NCI-H510A treated with DMSO at 0.1 percent for 48 hours (cell line): ENCODE data around the gene CST8.
A peak's percentile ranks its signal among the peaks of the same experiment; 100 is the strongest.
"Not testable (repeated sequence)": the region's sequence is repeated elsewhere in the genome, so short reads cannot be mapped to it uniquely, and the experiment has no call there.

Experiments used
- DNase-seq: peaks from one replicate; lab custom pipeline; 2025; lab: John Stamatoyannopoulos, UW

The CST8 gene, protein sequence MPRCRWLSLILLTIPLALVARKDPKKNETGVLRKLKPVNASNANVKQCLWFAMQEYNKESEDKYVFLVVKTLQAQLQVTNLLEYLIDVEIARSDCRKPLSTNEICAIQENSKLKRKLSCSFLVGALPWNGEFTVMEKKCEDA

GRCh38 chr20:23490817-23491216, at the start of gene CST8:
Gene CST8 (plus strand): TSS chr20:23491117. CDS start chr20:23491668, 551 bp downstream.
- no peak for DNase-seq

GRCh38 chr20:23441850-23442313, 49.0 kb upstream of the CST8 start:
- peak; percentile 58 for DNase-seq

DNA sequence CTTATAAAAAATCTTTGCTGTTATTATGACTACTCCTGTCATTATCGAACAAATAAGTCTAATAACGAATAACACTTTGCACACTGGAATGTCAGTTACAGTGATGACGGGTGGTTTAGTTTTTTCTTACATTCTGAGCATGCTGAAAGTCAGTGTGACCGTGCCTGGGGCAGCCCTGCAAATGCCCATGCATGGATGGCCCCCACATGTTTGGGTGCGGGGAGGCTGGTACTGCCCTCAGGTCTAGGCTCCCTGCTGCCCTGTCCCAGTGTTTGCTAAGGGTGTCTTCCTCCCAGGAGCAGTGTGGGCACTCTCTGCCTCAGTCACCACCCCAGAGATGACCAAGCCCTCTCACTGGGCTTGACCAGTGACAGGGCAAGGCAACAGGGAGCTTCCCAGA, 48.5 kb upstream of the CST8 start:
- no peak for DNase-seq

GRCh38 chr20:23444859-23445258, 46.1 kb upstream of the CST8 start:
- no peak for DNase-seq

DNA sequence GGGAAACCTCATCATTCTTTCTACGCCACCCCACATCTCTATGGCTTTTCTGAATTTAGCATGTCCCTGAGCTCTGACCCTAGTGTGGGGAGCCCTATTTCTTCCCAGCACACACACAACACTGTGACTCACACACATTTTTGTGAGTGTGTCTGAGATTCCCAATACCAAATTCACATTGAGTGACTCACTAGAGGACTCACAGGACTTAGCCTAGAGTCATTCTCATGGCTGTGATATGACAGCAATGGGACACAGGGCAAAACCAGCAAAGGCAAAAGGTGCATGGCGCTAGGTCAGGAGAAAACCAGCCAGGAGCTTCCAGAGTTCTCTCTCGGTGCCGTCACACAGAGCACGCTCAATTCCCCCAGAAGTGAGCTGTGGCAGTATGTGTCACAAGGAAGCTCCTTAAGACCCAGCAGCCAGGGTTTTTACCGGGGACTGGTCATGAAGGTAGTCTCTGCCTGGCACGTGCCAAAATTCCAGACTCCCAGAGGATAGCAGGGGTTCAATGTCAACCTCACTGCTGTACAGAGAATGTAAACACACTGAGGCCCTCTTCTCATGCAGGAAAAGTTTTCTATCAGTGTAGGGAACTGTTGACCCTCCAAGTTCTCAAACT, 45.2 kb upstream of the CST8 start:
- no peak for DNase-seq

- DNase-seq = peak; percentile 18
These were observed 44.4 kb upstream of the CST8 start for GRCh38 chr20:23446505-23446904.

DNA sequence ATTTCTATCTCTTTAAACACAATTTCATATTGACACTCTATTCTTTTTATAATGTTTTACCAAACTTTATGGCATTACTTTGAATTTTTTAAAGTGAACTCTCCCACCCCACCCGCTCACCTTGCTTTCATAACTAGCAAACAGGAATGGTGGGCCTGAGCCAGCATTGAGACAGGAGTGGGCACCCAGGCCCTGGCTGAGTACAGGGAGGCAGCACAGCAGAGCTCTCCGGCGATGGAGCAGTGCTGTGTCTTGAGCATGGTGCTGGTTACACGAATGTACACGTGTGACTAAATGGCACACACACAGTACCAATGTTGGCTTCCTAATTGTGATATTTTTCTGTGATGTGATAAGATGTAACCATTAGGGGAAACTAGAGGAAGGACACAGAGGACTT, 42.8 kb upstream of the CST8 start:
- DNase-seq = no peak

- no peak for DNase-seq
These were observed 41.5 kb upstream of the CST8 start for GRCh38 chr20:23449421-23449820.

DNA sequence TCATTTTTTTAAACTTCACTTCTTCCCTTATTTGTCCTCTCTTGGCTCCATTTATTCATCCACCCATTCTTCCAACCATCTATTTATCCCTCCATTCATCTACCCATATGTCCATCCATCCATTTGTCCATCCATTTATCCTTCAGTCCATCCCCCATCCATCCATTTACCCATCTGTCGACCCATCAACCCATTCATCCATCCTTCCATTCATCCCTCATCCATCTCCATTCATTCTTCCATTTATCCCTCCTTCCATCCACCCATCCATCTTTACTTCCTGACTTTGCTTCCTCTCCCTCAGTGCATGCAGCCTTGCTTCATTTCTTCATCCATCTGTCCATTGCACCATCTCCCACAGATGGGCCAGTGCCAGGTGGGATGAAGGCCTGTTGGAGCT, 40.0 kb upstream of the CST8 start:
- DNase-seq = no peak

DNA sequence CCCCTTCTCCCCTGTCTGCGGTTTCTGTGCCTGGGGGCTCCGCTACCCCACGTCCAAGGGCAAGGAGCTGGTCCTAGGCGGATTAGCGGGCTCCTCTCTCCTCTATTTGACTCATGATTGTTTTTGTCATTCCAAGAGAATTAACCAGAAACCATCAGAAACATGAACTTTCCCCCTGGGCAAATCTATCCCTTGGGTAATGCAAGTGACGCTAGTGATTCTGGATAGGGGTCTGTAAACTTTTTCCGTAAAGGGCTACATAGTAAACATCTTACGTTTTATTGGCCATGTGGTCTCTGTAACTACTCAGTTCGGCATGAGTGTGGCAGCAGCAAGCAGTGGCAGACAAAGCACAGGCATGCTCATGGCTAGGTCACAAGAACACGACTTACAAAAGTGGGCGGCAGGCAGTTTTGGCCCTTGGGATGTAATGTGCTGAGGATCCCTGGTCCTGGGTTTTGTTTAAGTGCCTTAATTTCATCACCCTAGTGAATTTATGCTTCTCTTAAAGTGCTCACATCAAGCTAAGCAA, 38.9 kb upstream of the CST8 start:
- DNase-seq = no peak

GRCh38 chr20:23452776-23453175, 38.1 kb upstream of the CST8 start, which contains the start of gene CST11:
Gene CST11 (minus strand): TSS chr20:23452876. CDS start chr20:23452811, 65 bp downstream.
- DNase-seq = no peak

DNA sequence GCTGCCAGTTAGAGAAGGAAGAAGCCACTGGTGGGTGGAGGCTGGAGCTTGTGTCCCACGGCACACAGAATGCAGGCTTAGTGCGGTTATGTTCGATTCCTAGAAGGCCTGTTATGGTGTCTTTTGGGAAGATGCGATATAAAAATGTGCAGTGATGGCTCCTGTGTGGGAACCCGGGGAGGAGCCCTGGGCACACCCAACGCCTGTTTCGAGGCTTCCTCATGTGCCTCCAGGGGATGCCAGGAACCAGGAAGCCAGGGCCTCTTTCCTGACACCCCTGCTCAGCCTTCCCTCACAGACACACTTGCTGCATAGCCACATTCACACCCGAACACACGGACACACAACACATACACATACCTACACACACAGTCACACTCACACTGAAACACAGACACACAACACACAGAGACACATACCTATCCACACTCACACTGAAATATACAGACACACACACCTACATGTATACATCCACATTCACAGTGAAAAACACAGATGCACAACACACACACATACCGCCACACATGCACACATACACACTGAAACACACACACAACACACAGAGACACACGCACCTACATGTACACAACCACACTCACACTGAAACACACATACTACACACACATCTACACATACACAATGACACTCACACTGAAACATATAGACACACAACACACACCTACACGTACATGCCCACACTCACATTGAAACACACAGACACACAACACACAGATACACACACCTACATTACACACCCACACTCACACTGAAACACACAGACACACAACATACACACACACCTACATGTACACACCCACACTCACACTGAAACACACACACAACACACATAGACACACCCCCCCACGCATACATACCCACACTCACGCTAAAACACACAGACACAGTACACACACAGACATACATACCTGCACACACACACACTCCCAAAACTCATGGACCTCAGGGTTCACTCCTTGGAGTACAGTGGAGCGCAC, 37.1 kb upstream of the CST8 start:
- no peak for DNase-seq

GRCh38 chr20:23454816-23455215, 36.1 kb upstream of the CST8 start:
- DNase-seq = no peak

DNA sequence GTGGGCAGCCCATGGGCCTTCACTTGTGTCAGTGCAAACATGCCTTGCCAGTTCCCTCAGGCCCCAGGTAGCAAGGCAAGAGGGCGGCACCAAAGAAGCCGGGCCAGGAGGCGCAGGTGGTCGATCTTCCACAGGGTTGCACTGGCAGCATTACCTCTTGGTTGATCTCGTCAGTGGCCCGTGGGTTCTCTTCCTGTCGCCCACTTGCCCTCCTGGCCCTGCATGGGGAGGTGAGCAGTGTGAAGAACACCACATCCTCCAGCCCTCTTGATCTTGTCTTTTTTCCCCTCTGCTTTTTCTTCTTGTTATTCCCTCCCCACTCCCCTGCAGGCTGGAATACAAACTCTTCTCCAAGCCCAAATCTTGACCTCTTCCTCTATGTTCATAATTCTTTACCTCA, 35.3 kb upstream of the CST8 start:
- DNase-seq = no peak

DNA sequence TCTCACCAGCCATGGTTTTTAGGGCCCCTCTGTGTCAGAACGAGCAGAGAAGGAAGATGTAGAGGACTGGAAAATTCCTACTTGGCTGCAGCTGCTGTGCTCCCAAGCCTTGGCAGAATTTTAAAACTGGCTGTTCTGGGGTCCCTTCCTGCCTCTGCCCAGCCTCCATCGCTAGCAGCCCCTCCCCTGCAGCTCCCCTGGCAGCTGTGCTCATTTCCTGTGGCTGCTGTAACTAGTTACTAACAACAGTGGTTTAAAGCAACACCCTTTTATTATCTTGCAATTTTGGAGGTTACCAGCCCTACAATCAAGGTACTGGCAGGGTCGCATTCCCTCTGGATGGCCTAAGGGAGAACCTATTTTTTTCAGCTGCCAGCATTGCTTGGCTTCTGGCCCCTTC, 34.5 kb upstream of the CST8 start:
- DNase-seq = no peak

- no peak for DNase-seq
These were observed 34.0 kb upstream of the CST8 start for GRCh38 chr20:23456873-23457272.

DNA sequence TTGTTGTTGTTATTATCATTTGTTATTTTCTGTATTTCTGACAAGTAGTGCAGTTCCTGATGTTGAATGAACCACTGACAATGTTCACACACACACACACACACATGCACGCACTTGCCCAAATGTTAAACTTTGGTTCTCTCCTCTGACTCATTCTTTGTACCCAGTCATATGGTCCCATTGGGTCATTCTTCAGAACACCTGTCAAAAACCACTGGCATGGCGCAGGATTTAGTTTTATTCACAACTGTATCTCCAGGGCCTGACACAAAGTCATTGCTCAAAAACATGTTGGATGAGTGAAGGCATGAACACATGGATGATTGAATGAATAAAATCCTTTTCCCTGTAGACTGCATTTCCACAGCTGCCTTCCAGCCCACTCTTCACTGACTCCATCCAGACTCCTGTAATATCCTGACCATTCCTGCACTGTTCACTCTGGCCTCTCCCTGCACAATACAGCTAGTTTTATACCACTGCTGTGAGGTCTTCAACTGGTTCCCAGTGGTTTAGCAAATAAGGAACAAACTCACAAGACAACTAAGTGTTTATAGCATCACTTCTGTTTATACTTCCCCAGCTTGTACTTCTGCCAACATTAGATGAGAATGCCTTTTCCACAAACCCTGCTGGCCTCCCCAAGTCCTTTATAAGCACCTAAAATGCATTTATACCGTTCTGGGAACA, 31.3 kb upstream of the CST8 start:
- no peak for DNase-seq

- no peak for DNase-seq
These were observed 29.7 kb upstream of the CST8 start for GRCh38 chr20:23461180-23461579.

DNA sequence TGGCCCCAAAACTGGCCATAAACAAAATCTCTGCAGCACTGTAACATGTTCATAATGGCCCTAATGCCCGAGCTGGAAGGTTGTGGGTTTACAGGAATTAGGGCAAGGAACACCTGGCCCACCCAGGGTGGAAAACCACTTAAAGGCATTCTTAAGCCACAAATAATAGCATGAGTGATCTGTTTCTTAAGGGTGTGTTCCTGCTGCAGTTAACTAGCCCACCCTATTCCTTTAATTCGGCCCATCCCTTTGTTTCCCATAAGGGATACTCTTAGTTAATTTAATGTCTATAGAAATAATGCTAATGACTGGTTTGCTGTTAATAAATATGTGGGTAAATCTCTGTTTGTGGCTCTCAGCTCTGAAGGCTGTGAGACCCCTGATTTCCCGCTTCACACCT, 24.0 kb upstream of the CST8 start:
- not testable (repeated sequence) for DNase-seq

DNA sequence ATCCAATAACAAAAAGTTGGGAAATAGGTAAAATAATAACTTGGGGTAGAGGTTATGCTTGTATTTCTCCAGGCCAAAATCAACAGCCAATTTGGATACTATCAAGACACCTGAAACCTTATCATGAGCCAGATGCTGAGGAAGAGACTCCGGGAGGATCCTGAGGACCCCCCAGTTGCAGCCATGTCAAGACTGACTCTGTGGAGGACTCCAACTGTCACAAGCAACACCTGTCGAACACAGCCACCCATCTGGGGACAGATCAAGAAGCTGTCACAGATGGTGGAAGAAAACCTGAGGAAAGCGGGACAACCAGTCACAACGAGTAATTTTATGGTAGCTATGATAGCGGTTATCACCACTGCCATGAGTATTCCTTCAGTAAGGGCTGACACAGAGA, 18.6 kb upstream of the CST8 start:
- not testable (repeated sequence) for DNase-seq

GRCh38 chr20:23473293-23473692, 17.6 kb upstream of the CST8 start:
- DNase-seq = not testable (repeated sequence)

GRCh38 chr20:23475395-23475794, 15.5 kb upstream of the CST8 start:
- DNase-seq = no peak
